ENCODE data around the gene NBEAL2. TPM values are rescaled to one million over a fixed set of nuclear protein-coding genes. Genes with fewer than 3 reads are reported as not detected.

NBEAL2 gene
- total RNA-seq, 1 donor from 2014 or later, result 70.2 TPM

DNA sequence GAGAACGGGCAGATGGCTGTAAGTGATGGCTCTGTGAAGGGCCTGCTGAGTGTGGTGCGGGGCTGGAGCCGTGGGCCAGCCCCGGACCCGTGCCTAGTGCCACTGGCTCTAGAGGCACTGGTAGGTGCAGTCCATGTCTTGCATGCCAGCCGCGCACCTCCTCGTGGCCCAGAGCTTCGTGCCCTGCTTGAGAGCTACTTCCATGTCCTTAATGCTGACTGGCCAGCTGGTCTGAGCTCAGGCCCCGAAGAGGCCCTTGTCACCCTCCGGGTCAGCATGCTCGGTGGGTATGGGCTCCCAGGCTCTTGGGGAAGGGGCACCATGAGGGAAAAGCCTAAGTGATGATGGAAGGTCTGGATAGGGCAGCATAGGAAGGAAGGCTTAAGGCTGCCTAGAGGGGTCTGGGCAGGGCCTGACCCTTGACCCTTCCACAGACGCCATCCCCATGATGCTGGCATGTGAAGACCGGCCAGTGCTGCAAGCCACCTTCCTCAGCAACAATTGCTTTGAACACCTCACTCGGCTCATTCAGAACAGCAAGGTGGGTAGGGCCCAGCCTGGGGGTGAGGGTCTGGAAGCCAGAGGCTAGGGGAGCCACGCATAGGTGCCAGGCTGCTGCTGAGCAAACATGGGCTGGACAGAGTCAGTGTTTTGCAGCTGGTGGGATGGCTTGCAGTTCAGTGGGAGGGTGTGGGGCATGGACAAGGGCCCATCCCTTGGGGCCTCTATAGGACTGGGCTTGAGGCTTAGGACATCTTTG lies 12.1 kb downstream of the NBEAL2 start:
- peaks cover 8 to 22% of the 10 kb centered on the region in 2 donors for H3K36me3 ChIP-seq
- no peaks in the 10 kb centered on the region for H3K27me3 ChIP-seq
- no peak for DNase-seq (ENCODE audit: low spot score in 2 of 2)

GRCh38 chr3:46992231-46992630 lies 12.8 kb downstream of the NBEAL2 start:
- H3K9me3 ChIP-seq, result no peaks in the 10 kb centered on the region
- no peak for DNase-seq (ENCODE audit: low spot score in 2 of 2)
- H3K4me3 ChIP-seq, result no peak overlapping the region
- peaks cover 8 to 22% of the 10 kb centered on the region in 2 donors for H3K36me3 ChIP-seq
- no peak overlapping the region for H3K27ac ChIP-seq
- TF ChIP-seq, protein P1, sequence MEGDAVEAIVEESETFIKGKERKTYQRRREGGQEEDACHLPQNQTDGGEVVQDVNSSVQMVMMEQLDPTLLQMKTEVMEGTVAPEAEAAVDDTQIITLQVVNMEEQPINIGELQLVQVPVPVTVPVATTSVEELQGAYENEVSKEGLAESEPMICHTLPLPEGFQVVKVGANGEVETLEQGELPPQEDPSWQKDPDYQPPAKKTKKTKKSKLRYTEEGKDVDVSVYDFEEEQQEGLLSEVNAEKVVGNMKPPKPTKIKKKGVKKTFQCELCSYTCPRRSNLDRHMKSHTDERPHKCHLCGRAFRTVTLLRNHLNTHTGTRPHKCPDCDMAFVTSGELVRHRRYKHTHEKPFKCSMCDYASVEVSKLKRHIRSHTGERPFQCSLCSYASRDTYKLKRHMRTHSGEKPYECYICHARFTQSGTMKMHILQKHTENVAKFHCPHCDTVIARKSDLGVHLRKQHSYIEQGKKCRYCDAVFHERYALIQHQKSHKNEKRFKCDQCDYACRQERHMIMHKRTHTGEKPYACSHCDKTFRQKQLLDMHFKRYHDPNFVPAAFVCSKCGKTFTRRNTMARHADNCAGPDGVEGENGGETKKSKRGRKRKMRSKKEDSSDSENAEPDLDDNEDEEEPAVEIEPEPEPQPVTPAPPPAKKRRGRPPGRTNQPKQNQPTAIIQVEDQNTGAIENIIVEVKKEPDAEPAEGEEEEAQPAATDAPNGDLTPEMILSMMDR (IDR thresholded peaks at IDR 0.05), result no peak
- no peaks in the 10 kb centered on the region for H3K27me3 ChIP-seq
- intact Hi-C loops (cut with DNase I), result no loop called here
- no peaks in the 10 kb centered on the region for H3K4me1 ChIP-seq

More for the DNA sequence above, 12.1 kb downstream of the NBEAL2 start:
- no peak overlapping the region for H3K4me3 ChIP-seq
- intact Hi-C loops (cut with DNase I), result no loop called here
- H3K4me1 ChIP-seq, result no peaks in the 10 kb centered on the region
- TF ChIP-seq, protein P1 (IDR thresholded peaks at IDR 0.05), result no peak
- H3K27ac ChIP-seq, result no peak overlapping the region
- H3K9me3 ChIP-seq, result no peaks in the 10 kb centered on the region

- Histone ChIP-seq H3K36me3 (peaks cover 8 to 22% of the 10 kb centered on the region in 2 donors), H3K4me3 (no peak overlapping the region), H3K4me1 (no peaks in the 10 kb centered on the region), H3K9me3 (no peaks in the 10 kb centered on the region), H3K27me3 (no peaks in the 10 kb centered on the region), H3K27ac (no peak overlapping the region)
- no peak for DNase-seq (ENCODE audit: low spot score in 2 of 2)
- TF ChIP-seq, protein P1 (IDR thresholded peaks at IDR 0.05), result no peak
- intact Hi-C loops (cut with DNase I), result no loop called here
Observed at GRCh38 chr3:46993292-46993691, 13.8 kb downstream of the NBEAL2 start.

- H3K9me3 ChIP-seq, result no peaks in the 10 kb centered on the region
- peaks cover 8 to 19% of the 10 kb centered on the region in 2 donors for H3K36me3 ChIP-seq
- H3K4me1 ChIP-seq, result no peaks in the 10 kb centered on the region
- intact Hi-C loops (cut with DNase I), result no loop called here
- TF ChIP-seq, protein P1 (IDR thresholded peaks at IDR 0.05), result no peak
- H3K27me3 ChIP-seq, result no peaks in the 10 kb centered on the region
- DNase-seq (ENCODE audit: low spot score in 2 of 2), result no peak
- H3K27ac ChIP-seq, result no peak overlapping the region
- H3K4me3 ChIP-seq, result no peak overlapping the region
Observed at GRCh38 chr3:46993986-46994385, 14.5 kb downstream of the NBEAL2 start.

DNA sequence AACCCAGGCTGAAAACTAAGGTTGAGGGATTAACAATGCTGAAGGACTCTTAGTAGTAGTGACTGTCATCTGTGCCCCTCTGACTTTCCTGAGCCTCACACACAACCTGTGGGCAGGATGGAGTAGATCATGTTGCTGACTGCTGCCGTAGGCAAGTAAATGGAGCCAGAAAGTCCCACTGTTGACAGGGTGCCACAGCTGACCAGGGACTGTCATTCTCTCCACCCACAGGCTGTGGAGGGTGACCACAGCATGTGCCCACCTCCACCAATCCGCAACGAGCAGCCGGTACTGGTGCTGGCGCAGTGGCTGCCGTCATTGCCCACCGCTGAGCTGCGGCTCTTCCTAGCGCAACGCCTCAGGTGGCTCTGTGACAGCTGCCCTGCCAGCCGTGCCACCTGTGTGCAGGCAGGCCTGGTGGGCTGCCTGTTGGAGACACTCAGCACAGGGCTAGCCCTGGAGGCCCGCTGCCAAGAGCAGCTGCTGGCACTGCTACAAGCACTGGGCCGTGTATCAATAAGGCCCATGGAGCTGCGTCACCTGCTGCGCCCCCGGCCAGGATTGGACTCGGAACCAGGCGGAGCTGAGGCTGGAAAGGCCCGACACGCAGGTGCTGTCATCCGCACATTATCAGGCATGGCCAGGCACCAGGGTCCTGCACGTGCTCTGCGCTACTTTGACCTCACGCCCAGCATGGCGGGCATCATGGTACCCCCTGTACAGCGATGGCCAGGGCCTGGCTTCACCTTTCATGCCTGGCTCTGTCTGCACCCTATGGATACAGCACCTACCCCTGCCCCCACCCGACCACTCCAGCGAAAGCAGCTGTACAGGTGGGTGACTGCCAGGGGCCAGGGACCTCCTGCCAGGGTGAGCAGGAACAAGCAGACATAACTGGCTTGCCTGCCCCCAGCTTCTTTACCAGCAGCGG lies 15.6 kb downstream of the NBEAL2 start:
- H3K9me3 ChIP-seq, result no peaks in the 10 kb centered on the region
- intact Hi-C loops (cut with DNase I), result loop anchor here (5.0 kb wide), 1 partner anchor 288 kb away; no protein-coding TSS in a partner anchor

More for the DNA sequence above, 15.6 kb downstream of the NBEAL2 start:
- Histone ChIP-seq H3K27me3 (no peaks in the 10 kb centered on the region), H3K36me3 (peaks cover 8 to 24% of the 10 kb centered on the region in 2 donors), H3K4me1 (no peaks in the 10 kb centered on the region), H3K4me3 (no peak overlapping the region), H3K27ac (no peak overlapping the region)
- TF ChIP-seq, protein P1 (IDR thresholded peaks at IDR 0.05), result no peak
- DNase-seq (ENCODE audit: low spot score in 2 of 2), result no peak
